NCI-H774 (cell line): ENCODE data around the gene IGSF9B.

ENCODE experiments used
- DNase-seq: peaks from one replicate; lab custom pipeline; 2025; lab: John Stamatoyannopoulos, UW

The IGSF9B gene

DNA sequence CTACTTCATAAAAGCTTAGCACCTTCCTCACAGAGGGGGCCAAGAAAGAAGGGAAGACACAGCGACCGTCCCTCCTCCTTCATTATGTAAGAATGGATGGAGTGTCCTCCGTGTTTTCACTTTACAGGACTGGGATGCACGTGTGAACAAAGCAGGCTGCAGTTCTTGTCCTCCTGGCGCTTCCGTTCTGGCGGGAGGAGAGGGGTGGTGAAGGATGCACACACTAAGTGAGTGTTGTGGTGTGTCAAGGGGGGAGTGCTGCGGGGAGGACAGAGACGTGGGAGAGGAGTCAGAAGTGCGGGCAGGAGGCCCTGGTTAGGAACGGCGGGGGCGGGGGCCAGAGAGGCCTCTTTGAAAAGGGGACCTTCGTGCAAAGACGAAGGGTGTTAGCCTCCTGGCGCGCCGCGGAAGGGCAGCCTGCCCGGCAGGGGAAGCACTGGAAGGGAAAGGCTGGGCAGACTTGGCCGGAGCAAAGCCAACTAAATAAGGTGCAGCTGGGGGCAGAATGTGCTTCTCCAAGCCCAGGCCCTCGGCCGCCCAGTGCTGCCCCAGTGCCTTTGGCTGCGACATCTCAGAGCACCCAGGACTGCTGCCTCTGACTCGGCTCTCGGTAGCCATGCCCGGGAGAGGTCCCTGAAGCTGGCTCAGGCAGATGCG, 27.0 kb upstream of the IGSF9B start:
- no peak for DNase-seq

DNA sequence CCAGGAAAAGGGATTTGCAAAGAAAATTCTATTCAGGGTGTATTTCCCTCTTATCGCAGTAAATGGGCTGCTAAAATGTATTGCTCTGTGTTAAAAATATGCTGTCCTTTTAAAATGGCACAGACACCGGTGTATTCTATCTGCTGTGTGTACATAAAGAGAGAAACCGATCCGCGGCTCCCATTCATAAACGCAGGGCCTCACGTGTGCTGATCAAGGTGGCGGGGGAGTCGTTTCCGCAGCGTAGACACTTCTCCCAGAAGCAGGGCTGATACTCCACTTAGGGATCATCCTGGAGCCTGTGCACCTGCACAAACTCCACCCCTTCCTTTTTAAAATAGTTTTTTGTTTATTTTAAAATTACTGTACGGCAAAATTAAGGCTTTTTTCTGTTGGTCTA, 26.1 kb upstream of the IGSF9B start:
- DNase-seq, result no peak

DNA sequence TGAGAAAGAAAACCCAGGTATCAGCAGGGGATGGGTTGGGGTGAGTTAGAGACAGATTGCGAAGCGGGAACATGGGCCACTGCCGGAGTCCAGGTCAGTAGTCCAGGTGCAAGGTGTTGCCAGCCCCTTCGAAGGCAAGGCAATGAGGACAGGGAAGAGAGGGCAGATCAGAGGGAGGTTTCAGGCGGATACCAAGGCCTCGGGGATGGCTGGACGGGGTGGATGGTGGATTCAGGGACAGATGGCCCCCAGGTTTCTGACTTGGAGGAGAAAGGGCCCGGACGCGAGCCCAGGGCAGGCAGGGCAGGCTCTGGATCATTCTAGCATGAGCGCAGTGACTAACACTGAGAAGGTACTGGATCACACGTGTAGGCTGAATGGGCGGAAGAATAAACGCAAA, 25.4 kb upstream of the IGSF9B start:
- DNase-seq, result no peak

DNA sequence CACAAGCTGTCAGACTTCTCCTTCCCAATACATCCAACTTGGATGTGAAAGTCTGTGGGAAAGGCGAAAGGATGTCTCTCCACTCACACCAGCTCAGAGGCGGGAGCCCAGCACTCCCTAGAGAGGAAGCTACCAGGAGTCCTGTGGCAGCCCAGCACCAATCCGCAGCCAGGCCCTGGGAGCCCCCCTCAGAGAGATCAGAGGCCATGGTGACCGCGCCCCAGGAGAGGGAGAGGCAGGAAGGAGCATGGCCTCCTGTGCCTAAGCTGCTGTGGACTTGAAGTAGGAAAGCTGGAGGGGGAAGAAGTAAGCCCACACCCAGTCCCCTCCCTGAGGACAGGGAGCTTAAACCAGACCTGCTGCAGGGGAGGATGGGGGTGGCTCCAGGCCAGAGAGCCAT, 24.4 kb upstream of the IGSF9B start:
- DNase-seq, result no peak

DNA sequence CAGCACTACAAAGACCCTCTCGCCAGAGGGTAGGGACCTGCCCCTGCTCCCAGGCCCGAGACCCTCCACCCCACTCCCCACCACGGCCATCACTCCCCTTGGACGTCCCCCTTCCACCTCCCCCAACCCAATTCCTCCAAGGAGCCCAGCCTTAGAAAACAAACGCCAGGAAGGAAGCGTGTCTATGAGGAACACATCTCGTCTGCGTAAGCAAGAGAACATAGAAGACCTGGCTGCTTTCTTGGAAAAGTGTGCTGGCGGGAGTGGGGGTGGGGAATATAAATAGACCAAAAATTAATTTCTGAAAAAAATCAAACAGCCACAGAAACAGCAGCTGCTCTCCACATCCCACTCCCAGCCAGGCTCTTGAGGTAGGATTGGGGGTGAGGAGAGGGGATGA, 23.9 kb upstream of the IGSF9B start:
- DNase-seq, result no peak

DNA sequence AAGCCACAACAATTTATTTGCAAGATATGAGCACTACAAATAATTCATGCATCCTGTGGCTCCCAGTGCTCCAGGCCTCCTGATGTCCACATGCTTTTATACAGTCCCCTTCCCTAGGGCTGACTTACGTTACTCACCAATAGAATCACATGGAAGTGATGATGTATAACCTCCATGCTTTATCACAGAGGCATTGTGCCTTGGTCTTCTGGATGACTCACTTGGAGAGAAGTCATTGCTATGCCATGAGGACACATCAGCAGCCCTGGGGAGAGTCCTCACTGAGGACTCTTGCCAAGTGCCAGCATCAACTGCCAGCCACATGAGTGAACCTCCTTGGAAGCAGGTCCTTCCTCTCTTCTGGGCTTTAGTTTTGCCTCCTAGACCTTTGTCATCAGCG, 22.0 kb upstream of the IGSF9B start:
- no peak for DNase-seq

DNA sequence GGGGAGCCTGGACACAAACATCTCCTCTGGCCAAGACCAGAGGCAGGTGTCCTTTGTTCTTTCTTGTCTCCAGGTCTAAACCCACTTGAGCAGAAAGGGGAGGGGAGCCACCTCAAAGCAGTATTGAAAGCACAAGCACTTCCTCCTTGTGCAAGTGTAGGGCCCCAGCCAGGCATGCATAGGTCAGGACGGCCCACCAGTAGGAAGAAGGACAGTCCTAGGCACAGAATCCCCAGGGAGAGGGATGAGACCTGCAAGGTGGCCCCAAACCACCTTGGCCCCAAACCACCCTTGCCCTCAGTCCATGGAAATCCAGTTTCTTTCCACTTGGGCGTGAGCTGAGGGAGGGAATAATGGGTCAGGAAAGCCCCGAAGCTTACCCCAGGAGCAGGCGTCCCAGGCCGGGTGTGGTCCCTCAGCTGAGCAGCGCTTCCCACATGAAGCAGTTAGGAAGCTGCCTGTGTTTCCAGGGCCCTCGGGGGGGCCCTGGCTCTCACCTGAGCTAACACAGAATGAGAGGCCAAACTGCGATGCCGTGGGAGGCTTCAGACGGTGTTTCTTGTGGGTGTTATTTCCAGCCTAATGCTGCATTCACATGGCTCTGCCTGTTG, 20.4 kb upstream of the IGSF9B start:
- DNase-seq, result no peak

DNA sequence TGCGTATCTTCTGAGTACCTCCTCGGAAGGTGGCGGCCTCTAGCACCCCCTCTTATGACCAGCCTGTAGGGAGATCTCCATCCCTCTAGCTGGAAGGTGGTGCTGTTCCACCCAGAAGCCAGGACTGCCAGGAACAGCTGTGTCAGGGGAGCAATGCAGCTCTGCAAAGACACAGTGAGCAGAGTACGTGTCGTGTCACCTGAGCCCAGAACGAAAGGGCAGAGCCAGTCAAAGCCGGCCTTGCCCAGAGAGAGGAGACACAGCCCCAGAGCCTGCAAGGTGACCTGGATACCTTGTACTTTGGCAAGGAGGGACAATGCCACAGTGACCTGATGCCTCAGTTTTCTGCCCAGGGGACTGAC, 18.7 kb upstream of the IGSF9B start:
- no peak for DNase-seq

DNA sequence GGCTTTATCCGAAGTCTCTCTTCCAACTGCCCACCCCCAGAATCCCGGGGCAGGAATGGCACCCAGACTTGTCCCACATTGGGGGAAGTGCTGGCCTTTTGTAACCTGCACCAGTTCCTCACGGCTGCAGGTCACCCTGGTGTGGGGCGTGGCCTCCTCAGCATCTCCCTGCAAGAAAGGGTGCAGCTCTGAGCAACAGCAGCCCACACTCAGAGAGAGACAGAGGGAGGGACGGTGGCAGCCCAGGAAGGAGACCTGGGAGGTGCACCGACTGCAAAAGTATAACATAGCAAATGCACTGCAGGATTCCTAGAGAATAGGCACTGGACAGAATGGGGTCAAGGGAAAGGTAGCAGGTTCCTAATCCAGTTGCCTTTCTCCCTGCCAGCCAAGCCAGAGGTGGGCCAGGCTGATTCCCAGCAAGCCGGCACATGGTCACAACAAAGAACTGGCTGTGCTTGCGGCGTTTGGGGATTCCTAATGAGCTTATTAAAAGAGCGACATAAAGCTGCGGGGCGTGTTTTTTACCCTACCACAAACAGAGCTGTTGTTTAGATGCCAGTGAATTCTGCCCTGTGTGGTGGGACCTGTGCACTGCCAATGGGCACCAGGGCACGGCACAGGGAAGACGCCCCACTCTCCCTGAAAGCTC, 18.2 kb upstream of the IGSF9B start:
- DNase-seq, result no peak

DNA sequence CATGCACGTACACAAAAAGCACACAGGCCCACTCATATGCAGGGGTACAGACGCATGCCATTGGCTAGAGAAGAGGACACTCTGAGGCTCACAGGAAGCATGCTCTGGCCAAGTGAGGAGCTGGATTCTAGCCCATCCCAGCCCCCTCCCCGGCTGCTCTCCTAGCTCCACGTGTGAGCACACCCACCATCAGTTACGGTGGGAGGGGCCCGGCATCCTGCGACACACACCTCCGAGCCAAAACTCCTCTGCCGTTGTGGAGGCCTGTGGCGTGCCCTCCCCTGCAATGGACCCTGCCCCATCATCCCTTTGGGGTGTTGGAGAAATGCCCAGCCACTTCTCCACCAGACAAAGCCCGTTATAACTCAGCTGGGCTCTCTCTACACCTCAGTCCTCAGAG, 15.1 kb upstream of the IGSF9B start:
- no peak for DNase-seq

DNA sequence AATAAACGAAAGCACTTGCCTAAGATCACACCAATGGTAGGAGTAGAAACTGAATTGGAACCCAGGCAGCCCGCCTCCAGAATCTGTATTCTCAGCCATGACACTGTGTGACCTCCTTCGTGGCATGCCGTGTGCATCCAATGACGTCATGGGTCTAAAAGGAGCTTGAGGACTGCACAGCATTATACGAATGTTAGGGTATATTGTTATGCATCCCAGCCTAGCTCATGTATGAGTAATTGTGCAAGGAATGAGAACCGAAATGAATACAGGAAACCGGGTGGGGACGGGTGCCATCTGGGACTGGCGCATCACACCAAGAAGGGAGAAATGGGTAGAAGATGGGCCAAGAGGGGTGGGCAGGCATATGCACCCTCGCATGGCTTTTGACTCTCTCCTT, 12.3 kb upstream of the IGSF9B start:
- DNase-seq, result no peak

DNA sequence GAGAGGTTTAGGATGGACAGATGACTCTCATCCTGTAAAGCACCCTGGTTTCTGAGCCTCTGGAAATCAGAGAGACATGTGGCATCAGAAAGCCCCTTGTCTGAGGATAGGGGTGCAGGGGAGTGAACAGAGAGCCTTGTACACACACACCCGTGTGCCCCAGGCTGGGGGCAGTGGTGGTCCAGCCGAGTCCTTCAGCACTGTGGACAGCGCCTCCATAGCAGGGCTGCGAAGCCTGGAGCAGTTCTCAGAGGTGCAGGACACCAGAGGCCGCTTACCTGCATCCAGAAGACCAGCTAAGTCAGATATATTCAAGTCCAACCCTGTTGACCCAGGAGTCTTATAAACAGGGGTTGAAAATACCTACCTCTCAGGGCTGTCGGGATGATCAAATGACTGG, 11.5 kb upstream of the IGSF9B start:
- DNase-seq, result no peak

DNA sequence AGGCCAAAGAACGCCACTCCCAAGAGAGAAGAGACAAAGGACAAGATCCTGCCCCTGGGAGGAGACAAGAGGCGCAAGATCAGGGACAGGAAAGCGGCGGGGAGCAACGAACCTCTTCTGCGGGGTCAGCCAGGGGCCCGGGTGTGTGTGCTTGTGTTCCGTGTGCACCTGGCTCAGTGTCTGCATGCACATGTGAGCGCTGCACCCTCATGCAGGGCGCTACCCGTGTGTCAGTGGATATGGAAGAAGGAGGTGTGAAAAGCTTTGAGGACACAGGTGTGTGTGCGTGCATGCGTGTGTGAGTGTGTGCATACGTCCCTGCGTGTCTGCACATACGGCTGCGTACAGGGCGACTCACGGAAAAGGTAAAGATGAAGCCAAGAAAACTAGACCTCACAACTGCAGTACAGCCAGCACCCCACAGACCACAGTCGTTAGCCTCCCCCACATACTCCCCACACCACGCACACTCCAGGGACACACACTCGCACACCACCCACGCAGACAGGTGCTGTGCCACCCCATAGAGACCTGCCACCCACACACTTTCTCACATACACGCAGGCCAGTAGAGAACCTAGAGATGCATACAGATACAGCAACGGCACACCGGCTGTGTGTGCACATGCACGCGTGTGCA, 11.0 kb upstream of the IGSF9B start:
- DNase-seq, result no peak

DNA sequence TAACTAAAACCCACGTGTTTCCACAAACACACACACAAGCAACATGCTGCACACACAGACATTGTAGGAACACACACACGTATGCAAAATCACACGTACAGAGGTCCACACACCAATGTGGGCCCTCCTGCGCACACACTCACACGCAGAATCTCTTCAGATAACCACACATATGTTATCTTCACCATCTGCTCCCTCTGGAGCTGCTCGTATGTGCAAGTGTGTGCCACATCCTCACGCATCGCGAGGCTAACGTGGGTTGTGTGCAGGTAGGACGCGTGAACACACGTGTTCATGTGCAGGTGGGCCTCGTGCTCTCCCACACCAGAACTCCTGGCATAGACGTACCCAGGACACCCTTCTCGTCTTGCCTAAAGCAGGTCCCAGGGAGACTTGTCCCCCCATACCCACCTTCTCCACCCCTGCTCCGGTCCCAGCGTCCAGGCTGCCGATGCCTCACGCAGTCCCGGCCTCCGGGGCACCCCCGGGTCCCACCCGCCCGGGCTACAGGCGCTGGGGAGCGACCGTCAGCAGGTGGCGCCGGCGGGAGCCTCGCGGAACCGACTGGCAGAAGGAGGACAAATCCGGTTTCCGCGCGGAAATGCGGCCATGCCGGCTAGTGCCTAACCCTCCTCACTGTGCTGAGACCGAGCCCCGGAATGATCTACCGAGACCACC, 10.3 kb upstream of the IGSF9B start:
- DNase-seq, result peak; percentile 28

DNA sequence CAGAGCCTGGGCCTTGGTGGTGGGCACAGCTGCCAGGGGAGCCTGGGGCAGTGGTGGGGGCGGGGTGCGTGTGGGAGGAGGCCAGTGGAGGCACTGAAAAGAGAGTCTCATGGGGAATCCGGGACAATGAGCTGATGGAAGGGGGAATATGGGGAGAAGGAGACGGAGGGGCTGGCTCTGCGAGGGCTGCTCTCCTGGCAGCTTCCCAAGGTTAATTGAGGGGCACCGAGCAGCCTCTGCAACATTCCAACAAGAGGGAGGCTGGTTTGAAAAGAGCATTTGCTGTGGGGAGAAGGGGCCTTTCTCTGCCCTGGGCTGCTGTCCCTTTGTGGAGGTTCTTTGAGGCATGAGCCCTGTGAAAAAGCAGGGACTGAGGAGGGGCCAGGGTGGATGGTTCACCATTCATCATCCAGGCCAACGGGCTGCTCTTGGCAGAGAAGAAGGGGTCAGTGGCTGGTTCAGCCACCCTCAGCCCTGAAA, 9.4 kb upstream of the IGSF9B start:
- DNase-seq, result no peak

DNA sequence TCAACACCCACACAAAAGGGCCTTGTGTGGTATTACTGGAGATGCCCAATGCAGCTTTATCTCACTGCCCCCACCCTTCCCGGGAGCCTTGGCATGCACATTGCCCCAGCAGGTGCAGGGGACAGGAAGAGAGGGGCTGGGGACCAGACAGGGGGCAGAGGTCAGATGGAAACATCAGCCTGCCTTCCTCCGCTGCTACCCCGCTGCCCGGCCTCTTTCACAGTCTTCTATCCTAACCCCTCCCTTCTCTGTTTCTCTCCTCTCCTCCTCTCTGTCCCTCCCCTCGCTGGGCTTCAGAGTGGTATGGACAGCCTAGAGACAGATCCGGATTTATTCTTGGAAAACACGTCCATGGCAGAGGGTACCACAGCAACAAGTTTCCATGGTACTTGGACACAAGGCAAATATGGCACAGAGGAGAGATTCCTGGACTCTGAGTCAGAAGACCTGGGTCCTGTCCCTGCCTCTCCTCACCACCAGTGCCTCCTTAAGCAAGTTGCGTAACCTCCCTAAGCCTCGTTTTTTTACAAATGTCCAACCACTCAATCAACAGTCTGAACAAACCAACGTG, 8.3 kb upstream of the IGSF9B start:
- DNase-seq, result no peak

DNA sequence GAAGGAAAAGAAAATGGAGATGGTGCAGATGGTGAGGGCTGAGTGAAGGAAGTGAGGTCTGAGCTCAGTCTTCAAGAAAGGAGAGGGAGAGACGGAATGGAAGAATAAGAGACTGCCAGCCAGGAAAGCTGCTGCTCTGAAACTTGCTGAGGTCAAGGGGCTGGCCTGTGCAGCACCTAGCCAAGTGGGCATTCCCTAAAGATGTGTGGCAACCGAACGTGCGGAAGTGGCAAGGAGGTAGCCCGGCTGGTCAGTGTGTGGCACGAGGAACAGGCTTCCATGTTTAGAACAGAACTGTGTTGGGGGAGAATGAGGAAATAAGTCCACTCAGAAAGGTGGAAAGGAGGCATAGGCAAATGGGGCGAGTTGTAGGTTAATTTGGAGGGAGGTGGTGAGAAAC, 7.6 kb upstream of the IGSF9B start:
- no peak for DNase-seq

DNA sequence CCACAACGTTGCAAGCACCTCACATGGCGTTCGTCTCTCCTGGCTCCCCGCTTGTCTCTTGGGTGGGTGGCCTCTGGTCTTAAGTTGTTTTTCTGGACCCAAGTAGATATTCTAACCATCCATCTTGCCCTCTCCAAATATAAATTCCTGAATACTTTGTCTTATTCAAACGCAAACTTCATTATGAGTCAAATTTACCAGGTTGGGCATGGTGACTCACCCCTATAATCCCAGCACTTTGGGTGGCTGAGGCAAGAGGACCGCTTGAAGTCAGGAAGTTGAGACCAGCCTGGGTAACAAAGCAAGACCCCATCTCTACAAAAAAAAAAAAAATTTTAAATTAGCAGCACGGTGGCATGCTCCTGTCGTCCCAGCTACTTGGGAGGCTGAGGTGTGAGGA, 5.1 kb upstream of the IGSF9B start:
- DNase-seq, result no peak

DNA sequence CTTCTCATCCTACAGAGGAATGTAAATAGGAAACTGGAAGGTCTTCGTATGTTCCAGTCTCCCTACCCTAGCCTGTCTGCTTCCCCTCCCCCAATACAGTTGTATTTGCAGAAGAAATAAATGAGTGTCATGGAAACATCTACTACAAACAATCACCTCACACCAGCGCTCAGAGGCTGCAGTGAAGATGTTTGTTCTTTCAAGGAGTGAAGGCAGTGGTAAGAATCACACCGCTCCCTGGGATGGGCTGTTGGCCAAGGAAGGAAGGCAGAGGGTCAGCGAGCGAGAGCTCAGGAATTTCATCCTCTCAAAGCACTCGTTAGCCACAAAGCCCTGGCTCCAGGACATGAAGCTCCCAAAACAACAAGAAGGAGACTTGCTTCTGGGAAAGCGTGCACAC, 1.1 kb upstream of the IGSF9B start:
- no peak for DNase-seq

DNA sequence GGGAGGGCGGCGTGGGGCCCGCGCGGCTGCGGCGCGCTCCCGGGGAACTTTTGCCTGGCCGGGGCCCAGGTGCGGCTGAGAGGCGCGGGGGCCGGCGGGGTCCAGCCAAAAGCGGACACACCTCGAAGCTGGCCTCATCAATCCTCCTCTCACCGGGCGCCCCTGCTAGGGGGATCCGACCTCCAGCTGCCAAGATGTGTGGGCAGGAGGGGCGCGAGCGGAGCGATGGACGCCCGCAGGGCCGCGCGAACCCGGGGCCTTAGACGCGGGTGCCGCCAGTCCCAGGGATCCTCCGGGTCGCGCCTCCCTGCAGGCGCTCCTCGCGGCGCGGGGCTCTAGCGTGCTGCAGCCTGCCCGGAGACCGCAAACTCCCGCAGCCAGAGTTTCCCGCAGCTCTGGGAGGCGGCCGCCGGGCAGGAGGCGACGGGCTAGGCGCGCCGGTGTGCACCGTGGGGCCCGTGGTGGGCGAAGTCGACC, 785 bp downstream of the IGSF9B start:
- no peak for DNase-seq

DNA sequence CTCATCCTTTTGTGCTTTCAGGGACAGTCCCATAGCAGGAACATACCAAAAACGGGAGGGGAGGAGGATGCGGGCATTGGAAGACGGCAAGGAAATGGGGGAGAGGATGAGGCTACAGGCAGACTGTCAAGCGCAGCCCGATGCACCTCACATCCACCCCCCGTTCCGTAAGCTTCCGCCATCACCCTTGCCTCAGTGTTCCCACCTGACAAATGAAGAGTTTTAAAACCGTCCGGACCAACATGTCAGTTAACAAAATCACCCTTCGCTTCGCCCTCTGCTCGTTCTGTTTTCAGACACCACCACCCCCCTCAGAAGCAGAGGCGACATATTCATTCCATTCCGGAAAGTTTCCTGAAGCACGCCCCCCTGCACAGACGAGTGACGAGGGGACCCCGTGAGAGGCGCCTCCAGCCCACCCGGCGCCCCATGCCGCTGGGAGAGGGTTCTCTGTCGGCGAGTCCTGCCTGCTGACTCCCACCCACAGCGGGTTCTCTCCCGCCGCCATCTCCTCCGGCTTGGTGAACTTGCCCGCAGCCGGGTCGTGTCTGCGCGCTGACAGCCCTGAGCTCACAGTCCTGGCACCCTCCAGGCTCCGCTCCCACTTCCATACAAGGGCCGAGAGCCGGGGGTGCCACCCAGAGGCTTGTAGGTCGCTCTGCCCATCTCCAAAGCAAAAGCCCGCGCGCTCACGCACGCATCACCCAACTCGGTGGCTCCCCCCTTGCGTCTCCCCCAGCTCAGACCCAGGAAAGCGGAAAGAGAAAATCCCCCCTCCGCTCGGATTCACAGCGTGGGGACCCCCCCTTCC, 1.5 kb downstream of the IGSF9B start:
- no peak for DNase-seq
